Central memory CD4-positive, alpha-beta T cell (primary cell): ENCODE results near the gene GSG1.

Experiments used
- DNase-seq: peaks from one replicate; pipeline ENCODE4 v3.0.0; 2022
- total RNA-seq, 3 experiments: gene quantifications; one replicate each; lab custom pipeline; 2026; lab: John Stamatoyannopoulos, UW

The GSG1 gene
- 0 reads per million in 3 experiments for total RNA-seq

- no peak for DNase-seq
These were observed at the start of gene GSG1 for GRCh38 chr12:13103391-13104033. TSS of gene GSG1 (minus strand) at chr12:13103667. CDS start at chr12:13103512, 155 bp downstream.

GRCh38 chr12:13153180-13153579 is 49.7 kb upstream of the GSG1 start:
- no peak for DNase-seq

GRCh38 chr12:13152756-13153155 is 49.3 kb upstream of the GSG1 start:
- DNase-seq = no peak

GRCh38 chr12:13152281-13152680 is 48.8 kb upstream of the GSG1 start:
- no peak for DNase-seq

- DNase-seq = no peak
These were observed 45.9 kb upstream of the GSG1 start for GRCh38 chr12:13149411-13149810.

- no peak for DNase-seq
These were observed 45.0 kb upstream of the GSG1 start for GRCh38 chr12:13148485-13148847.

- DNase-seq = no peak
These were observed 44.4 kb upstream of the GSG1 start for GRCh38 chr12:13147688-13148484.

- DNase-seq = no peak
These were observed 43.0 kb upstream of the GSG1 start for GRCh38 chr12:13146336-13146938.

- DNase-seq = no peak
These were observed 40.9 kb upstream of the GSG1 start for GRCh38 chr12:13144266-13144828.

- DNase-seq = no peak
These were observed 39.3 kb upstream of the GSG1 start for GRCh38 chr12:13142747-13143146.

- no peak for DNase-seq
These were observed 38.2 kb upstream of the GSG1 start for GRCh38 chr12:13141686-13142085.

- no peak for DNase-seq
These were observed 32.1 kb upstream of the GSG1 start for GRCh38 chr12:13135371-13136178.

GRCh38 chr12:13133886-13134285 is 30.4 kb upstream of the GSG1 start:
- DNase-seq = no peak

GRCh38 chr12:13130981-13131380 is 27.5 kb upstream of the GSG1 start:
- no peak for DNase-seq

- no peak for DNase-seq
These were observed 25.0 kb upstream of the GSG1 start for GRCh38 chr12:13128291-13128965.

- DNase-seq = no peak
These were observed 24.0 kb upstream of the GSG1 start for GRCh38 chr12:13127444-13127843.

GRCh38 chr12:13126494-13126893 is 23.0 kb upstream of the GSG1 start:
- no peak for DNase-seq

GRCh38 chr12:13125996-13126395 is 22.5 kb upstream of the GSG1 start:
- no peak for DNase-seq

- DNase-seq = no peak
These were observed 21.4 kb upstream of the GSG1 start for GRCh38 chr12:13124656-13125505.

- DNase-seq = no peak
These were observed 18.1 kb upstream of the GSG1 start for GRCh38 chr12:13121568-13121967.

- no peak for DNase-seq
These were observed 16.9 kb upstream of the GSG1 start for GRCh38 chr12:13120413-13120812.
